C4-2B (cell line): ENCODE measurements around the gene MBOAT2.

Experiments used
- CTCF ChIP-seq: fragments of 450-650 bp; conservative IDR thresholded peaks from 2 replicates; pipeline ENCODE4 v1.5.1; 2017; ENCODE audit warnings: mild to moderate bottlenecking
- ZFX ChIP-seq: fragments of 450-650 bp; IDR thresholded peaks from 2 replicates; pipeline ENCODE4 v1.6.1; 2017

DNA sequence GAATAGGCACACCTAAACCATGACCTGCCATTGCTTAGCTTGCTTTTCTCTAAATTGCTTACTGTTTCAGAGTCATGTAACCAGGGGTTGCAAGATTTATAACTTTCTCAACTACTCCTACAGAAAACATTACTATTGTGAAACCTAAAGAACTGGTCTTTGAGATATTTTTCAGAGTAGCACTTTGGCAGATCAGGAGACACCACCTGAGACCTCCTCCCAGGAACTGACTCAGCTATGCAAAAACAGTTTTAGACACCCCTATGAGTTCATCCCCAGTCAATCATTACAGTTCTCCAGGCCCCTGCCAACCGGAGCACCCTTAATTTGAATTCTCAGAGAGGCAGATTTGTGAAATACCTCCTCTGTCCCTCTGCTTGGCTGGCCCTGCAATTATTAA is 80.3 kb downstream of the MBOAT2 start:
- TF ChIP-seq CTCF (no peak), ZFX (no peak)
